BE2C (cell line): ENCODE measurements around the gene RASL10A.

Experiments used
- DNase-seq: peaks from one replicate; pipeline ENCODE4 v3.0.0-alpha.2; 2020
- H3K27me3 ChIP-seq: fragments of 250-450 bp; sonication (Bioruptor Pico); 2 replicates; pipeline ENCODE4 v1.5.1; 2020; ENCODE audit warnings: mild to moderate bottlenecking
- H3K36me3 ChIP-seq: fragments of 250-450 bp; sonication (Bioruptor Pico); 2 replicates; pipeline ENCODE4 v1.5.1; 2020; ENCODE audit warnings: mild to moderate bottlenecking
- H3K4me1 ChIP-seq: fragments of 250-450 bp; sonication (Bioruptor Pico); 2 replicates; pipeline ENCODE4 v1.5.1; 2020
- H3K4me3 ChIP-seq: 2 replicates; pipeline ENCODE4 v1.5.1; 2011; ENCODE audit warnings: low read depth, low read length
- H3K9me3 ChIP-seq: fragments of 250-450 bp; sonication (Bioruptor Pico); 2 replicates; pipeline ENCODE4 v1.5.1; 2020
- TF ChIP-seq, protein P1 (sequence below): IDR thresholded peaks from 2 replicates; pipeline ENCODE4 v1.5.1; 2012; ENCODE audit warnings: mild to moderate bottlenecking, low read depth, low read length

RASL10A gene

DNA sequence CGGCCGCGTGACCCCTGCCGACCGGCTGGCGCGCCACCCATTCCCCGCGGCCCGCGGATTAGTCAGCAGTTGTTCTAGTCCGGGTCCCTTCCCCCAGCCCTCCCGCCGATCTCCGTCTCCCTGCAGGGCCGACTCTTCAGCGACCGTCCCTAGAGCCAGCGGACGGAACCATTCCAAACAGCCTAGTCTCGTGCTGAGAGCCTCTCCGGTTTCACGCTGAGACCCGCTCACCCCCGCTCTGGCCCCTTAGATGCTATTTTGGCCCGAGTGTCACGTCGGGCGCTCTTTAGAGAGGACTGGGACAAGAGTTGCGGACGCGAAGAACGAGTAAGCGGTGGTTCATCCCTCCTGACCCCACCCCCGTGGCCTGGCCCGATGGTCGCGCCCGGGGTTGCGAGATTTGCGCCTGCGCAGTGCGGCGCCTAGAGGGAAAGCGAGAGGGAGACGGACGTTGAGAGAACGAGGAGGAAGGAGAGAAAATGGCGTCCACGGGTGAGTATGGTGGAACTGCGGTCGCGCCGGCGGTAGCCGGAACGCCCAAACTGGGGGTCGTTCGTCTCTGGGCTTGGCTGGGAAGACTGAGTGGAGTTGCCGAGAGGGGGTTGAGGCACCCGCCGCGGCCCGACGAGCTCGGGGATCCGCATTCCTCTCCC is 47.5 kb downstream of the RASL10A start, which contains the start of the genes EWSR1 and RHBDD3:
EWSR1 (plus strand) TSS at position 411 of the 653 bp plus-strand sequence; CDS start at position 480, 69 bp downstream.
RHBDD3 (minus strand) TSS at position 124 of the 653 bp plus-strand sequence. CDS start 2,355 bp downstream, outside the sequence.
- Histone ChIP-seq H3K27me3 (no peaks in the 10 kb centered on the region), H3K4me3 (peak within 1 kb of the TSS; percentile 97), H3K9me3 (no peaks in the 10 kb centered on the region), H3K4me1 (no peaks in the 10 kb centered on the region; the same call in 1 of the 2 replicates), H3K36me3 (peaks cover 71% of the 10 kb centered on the region)
- TF ChIP-seq, protein P1, sequence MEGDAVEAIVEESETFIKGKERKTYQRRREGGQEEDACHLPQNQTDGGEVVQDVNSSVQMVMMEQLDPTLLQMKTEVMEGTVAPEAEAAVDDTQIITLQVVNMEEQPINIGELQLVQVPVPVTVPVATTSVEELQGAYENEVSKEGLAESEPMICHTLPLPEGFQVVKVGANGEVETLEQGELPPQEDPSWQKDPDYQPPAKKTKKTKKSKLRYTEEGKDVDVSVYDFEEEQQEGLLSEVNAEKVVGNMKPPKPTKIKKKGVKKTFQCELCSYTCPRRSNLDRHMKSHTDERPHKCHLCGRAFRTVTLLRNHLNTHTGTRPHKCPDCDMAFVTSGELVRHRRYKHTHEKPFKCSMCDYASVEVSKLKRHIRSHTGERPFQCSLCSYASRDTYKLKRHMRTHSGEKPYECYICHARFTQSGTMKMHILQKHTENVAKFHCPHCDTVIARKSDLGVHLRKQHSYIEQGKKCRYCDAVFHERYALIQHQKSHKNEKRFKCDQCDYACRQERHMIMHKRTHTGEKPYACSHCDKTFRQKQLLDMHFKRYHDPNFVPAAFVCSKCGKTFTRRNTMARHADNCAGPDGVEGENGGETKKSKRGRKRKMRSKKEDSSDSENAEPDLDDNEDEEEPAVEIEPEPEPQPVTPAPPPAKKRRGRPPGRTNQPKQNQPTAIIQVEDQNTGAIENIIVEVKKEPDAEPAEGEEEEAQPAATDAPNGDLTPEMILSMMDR, result no peak
- DNase-seq, result peak; percentile 98

DNA sequence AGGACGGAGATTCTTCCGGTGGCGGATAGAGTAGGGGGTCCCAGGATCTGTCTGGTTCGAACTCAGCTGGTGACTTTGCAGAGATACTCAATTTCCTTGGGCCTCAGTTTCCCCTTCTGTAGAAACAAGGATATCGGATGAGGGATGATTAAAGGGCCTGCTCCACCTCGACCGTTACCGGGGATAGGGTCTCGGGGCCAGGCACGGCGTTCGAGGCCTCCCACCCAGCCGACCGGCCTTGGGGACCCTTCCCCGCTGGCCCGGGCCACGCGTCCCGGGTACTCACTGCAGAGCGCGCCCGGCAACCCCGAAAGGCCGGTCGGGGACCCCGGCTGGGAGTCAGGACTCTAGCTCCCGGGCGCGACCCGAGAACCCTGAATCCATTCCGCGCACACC is 48.0 kb downstream of the RASL10A start:
- Histone ChIP-seq H3K4me3 (peak overlapping the region; percentile 97), H3K4me1 (no peaks in the 10 kb centered on the region; the same call in 1 of the 2 replicates), H3K36me3 (peaks cover 66% of the 10 kb centered on the region), H3K9me3 (no peaks in the 10 kb centered on the region), H3K27me3 (no peaks in the 10 kb centered on the region)
- DNase-seq, result no peak
- TF ChIP-seq, protein P1, result no peak

DNA sequence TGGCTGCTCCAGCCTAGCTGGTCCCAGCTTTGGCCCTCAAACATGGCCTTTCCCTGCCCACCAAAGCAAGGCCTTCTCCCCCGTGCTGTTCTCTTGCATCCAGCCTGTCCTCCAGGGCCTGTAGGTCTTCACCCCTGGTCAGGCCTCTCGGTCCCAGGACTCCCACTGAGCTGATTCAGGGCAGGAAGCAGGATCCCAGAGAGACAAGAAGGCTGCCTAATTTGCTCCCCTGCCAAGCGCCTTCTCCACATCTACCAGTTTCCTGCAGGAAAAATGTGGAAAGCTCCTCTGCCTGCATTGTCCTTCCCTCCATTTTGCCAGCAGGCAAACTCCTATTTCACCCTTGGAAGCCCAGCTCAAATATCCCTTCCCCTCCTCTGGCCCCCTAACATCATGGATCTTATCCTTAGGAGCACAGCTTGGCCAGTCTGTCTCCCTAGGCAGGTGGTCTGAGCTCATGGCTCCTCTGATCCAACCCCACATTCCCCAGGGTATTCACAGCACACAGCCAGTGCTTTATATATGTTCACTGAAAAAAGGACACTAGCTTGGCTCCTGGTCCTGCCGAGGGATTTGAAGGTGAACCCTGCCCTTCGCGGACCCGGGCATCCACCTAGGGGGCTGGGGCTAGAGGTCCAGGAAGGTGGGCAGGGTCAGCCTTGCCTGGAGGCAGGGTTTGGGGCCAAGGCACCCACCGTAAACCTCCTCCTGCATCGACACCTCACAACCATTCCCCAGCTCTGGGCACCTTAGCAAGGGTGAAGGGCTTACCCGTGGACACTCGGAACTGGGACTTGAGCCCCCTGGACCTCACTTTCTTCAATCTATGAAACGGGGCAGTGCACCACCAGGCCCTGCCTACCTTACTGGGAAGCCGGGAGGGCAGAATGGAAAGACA is 48.7 kb downstream of the RASL10A start:
- H3K4me1 ChIP-seq, result no peaks in the 10 kb centered on the region; the same call in 1 of the 2 replicates
- DNase-seq, result peak; percentile 27

DNA sequence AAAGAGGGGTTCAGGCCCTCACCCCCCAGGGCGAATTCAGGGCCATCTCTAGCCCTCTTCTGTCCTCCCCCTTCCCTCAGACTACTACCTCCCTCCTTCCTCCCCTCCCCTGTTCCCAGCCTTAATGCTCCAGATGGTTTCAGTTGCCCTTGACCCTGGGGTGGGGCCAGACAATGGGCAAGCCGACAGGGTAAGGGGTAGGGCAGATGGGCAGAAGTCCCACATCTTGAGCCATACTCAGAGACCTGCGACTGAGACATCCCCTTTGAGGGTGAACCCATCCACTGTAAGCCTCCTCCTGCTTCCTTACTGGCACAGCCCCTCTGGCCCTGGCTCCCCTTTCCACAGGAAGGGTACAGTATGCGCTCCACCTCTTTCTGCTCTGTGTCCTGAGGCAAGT is 49.6 kb downstream of the RASL10A start:
- H3K4me1 ChIP-seq, result no peaks in the 10 kb centered on the region; the same call in 1 of the 2 replicates
- no peaks in the 10 kb centered on the region for H3K27me3 ChIP-seq
- no peak for DNase-seq
- H3K36me3 ChIP-seq, result peaks cover 50% of the 10 kb centered on the region
- no peak overlapping the region for H3K4me3 ChIP-seq
- H3K9me3 ChIP-seq, result no peaks in the 10 kb centered on the region
- TF ChIP-seq, protein P1, result no peak

More for the DNA sequence above, 48.7 kb downstream of the RASL10A start:
- Histone ChIP-seq H3K9me3 (no peaks in the 10 kb centered on the region), H3K4me3 (peak overlapping the region; percentile 97), H3K27me3 (no peaks in the 10 kb centered on the region), H3K36me3 (peaks cover 59% of the 10 kb centered on the region)
- TF ChIP-seq, protein P1, result no peak

DNA sequence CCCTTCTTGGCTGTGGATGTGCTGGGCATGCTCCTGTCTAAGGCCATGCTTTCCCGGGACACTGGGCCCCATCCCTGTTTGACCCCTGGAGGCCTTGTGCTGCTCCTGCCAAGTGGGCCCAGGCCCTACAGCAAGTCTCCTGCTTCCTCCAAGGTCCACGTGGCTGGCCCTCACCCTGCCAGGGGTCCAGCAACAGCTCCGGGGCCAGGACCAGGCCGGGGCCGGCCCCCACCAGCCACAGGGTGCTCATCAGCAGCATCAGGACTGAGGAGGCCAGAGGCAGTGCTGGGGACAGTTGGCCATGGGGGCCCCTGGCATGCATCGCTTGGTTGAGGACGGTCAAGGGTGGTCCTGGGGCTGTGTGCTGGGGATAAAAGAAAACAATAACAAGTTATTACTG is 50.2 kb downstream of the RASL10A start:
- Histone ChIP-seq H3K27me3 (no peaks in the 10 kb centered on the region), H3K4me3 (no peak overlapping the region), H3K9me3 (no peaks in the 10 kb centered on the region), H3K4me1 (peaks cover 5% of the 10 kb centered on the region; the same call in 1 of the 2 replicates), H3K36me3 (peaks cover 50% of the 10 kb centered on the region)
- DNase-seq, result no peak
- TF ChIP-seq, protein P1, result no peak
